ENCODE measurements around the gene TMEM143.

DNA sequence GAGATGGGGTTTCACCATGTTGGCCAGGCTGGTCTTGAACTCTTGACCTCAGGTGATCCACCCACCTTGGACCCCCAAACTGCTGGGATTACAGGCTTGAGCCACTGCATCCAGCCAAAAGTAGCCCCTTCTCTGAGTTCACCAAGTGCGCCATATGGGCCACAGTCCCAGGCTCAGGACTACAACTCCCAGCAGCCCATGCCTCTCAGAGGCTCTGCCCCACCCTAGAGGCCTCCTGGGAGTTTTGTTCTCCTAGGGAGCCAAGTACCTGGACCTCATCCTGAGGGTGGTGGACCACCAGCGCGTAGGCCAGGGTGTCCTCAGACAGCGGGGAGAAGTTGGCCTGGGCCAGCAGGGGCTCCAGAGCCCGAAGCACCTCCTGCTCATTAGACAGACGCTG, 18.8 kb downstream of the TMEM143 start:
- TF ChIP-seq CTCF (conservative IDR thresholded peaks at IDR 0.05; ENCODE audit: low read length) = no peak
- TF ChIP-seq EZH2phosphoT487 (IDR thresholded peaks at IDR 0.05; ENCODE audit: borderline replicate concordance) = no peak

Measured in Loucy (cell line).